ENCODE measurements around the gene MFAP3L.

DNA sequence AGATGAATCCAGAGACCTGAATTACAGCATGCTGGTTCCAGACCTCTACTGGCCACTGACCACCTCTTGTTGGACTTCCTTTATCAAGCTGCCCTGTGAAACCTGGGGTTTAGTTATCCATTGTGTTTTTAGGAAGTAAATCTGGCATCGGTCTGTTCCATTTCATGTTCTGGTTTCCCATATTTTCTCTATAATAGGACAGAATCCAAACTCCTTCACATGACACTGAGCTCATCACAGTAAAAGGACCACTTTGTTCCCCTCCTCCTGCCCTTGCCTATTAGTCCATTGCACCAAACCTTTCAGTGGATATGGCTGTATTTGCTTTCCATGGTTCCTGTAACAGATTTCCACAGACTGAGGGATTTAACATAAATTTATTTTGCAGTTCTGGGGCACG is 4.0 kb downstream of the MFAP3L start:
- TF ChIP-seq POLR2AphosphoS5 (IDR thresholded peaks at IDR 0.05; ENCODE audit: low read depth, low read length) (no peak), POU2F2 (IDR thresholded peaks at IDR 0.05; ENCODE audit: low read depth, low read length) (no peak), POLR2A (IDR thresholded peaks at IDR 0.05; ENCODE audit: low read depth, low read length) (no peak), SPI1 (IDR thresholded peaks at IDR 0.05; ENCODE audit: low read depth, low read length) (no peak)
